AG09309 (cell line): ENCODE results near the gene ZNF236.
"Not testable (repeated sequence)": the region's sequence is repeated elsewhere in the genome, so short reads cannot be mapped to it uniquely, and the experiment has no call there.

ENCODE experiments used
- DNase-seq: peaks from one replicate; pipeline ENCODE4 v3.0.0-alpha.2; 2010; ENCODE audit warnings: low read depth
- H3K4me3 ChIP-seq: 2 replicates; pipeline ENCODE4 v1.5.1; 2011; ENCODE audit warnings: mild to moderate bottlenecking, low read depth, low read length, moderate library complexity; ENCODE audit not compliant: control insufficient read depth
- TF ChIP-seq, protein P1 (sequence below): IDR thresholded peaks from 2 replicates; pipeline ENCODE4 v1.5.1; 2011; ENCODE audit warnings: mild to moderate bottlenecking, low read depth, low read length, inconsistent platforms; ENCODE audit not compliant: insufficient read depth, control insufficient read depth; ENCODE audit errors: missing control alignments

The ZNF236 gene

DNA sequence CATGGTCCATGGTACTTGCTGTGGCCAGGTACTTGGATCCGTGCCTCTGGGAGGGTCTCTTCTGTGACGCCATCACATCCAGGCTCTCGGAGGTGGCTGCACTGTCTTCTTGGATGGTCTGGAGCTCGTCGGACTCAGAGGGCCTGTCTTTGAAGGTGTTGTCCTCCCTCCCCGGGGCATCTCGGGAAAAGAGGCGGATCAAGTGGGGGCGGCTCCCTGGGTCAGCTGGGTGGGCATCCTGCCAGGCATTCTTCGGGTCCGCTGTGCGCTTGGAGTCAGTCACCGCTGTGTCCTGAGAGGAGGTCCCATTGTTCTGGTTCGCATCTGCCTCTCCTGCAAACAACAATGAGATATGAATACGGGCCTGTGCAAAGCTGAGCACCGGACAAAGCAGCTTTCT lies 194.6 kb downstream of the ZNF236 start:
- no peak overlapping the region for H3K4me3 ChIP-seq
- TF ChIP-seq, protein P1, sequence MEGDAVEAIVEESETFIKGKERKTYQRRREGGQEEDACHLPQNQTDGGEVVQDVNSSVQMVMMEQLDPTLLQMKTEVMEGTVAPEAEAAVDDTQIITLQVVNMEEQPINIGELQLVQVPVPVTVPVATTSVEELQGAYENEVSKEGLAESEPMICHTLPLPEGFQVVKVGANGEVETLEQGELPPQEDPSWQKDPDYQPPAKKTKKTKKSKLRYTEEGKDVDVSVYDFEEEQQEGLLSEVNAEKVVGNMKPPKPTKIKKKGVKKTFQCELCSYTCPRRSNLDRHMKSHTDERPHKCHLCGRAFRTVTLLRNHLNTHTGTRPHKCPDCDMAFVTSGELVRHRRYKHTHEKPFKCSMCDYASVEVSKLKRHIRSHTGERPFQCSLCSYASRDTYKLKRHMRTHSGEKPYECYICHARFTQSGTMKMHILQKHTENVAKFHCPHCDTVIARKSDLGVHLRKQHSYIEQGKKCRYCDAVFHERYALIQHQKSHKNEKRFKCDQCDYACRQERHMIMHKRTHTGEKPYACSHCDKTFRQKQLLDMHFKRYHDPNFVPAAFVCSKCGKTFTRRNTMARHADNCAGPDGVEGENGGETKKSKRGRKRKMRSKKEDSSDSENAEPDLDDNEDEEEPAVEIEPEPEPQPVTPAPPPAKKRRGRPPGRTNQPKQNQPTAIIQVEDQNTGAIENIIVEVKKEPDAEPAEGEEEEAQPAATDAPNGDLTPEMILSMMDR, result no peak
- no peak for DNase-seq

DNA sequence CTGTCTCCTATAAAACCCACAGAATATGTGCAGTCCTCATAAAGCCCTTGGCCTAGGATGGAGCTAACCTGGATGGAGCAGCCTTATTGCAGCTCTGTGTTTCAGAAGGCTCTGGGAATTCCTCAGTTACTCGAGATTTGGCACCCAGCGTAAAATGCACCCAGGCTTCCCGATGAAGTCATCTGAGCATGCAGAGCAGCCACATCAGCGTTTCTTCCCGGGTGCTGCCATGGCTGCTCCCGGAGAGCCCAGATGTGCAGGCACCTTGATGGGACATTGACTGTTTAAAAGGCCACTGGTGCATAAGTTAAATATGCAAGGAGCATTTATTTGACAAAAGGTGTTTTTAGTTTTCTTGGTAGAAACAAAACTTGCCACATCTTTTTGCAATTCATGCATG lies 195.0 kb downstream of the ZNF236 start:
- no peak for DNase-seq
- TF ChIP-seq, protein P1, result no peak
- H3K4me3 ChIP-seq, result no peak overlapping the region

DNA sequence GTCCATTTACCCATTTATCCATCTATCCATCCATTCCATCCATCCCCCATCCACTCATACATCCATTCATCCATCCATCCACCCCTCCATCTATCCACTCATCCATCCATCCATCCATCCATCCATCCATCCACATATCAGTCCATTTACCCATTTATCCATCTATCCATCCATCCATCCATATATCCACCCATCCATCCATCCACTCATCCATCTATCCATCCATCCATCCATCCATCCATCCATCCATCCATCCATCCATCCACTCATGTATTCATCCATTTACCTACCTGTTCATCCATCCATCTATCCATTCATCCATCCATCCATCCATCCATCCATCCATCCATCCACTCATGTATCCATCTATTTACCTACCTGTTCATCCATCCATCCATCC lies 196.3 kb downstream of the ZNF236 start:
- not testable (repeated sequence) for H3K4me3 ChIP-seq, DNase-seq

DNA sequence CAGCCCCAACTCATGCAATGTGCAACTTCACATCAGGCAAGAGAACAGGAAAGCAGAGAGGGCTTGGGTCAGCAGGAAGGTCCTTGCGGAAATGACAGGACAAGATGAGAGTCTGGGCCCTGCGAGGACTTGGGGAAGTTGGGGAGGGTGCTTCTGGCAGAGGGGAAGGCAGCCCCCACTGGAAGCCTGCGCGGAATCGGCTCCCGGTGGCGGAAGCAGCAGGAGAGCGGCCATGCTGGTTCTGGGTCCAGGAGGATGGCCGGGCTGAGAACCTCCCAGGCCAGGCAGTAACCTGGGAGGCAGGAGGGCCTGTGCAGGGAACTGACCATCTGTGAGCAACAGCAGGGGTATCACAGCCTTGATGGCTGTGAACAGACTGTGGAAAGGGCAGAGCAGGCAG lies 197.3 kb downstream of the ZNF236 start:
- H3K4me3 ChIP-seq, result no peak overlapping the region
- TF ChIP-seq, protein P1, result no peak
- no peak for DNase-seq
